Measurements from ENCODE around the gene CROCC2. TPM values are rescaled to one million over a fixed set of nuclear protein-coding genes. Genes with fewer than 3 reads are reported as not detected.

CROCC2 gene
- total and polyA plus RNA-seq, 10 of the 15 experiments (the other 5 are each of a cell fraction or from before 2014, with no cell fraction given) = not detected

GRCh38 chr2:240982821-240983281 is 76.7 kb downstream of the CROCC2 start:
- H3K9me3 ChIP-seq (replicated peaks; ENCODE audit: control insufficient read depth, insufficient read depth, low read length) = no peaks in the 10 kb centered on the region
- ChIA-PET SMC1A (ENCODE audit: uncharacterized antibody, unreplicated experiment) (no interaction called here), RAD21 (ENCODE audit: unreplicated experiment) (no interaction called here), CTCF (interaction anchor here (0.9 kb wide), 1 partner anchor 9 kb away, joined by 3 read pairs; no protein-coding TSS in a partner anchor), POLR2A (no interaction called here)
- H3K4me2 ChIP-seq (ENCODE audit: control insufficient read depth, insufficient read depth) = no peak overlapping the region
- DNase-seq (ENCODE audit: low read depth, low spot score) (no peak), ATAC-seq (no peak; the same call in 2 of the 3 replicates), FAIRE-seq (no peak)
- H3K27ac ChIP-seq (ENCODE audit: control insufficient read depth, insufficient read depth) = no peak overlapping the region
- intact Hi-C loops (cut with micrococcal nuclease; ENCODE audit: unreplicated experiment) (no loop called here), in situ Hi-C loops (cut with MboI) (no loop called here)
- no peaks in the 10 kb centered on the region for H3K36me3 ChIP-seq (ENCODE audit: control insufficient read depth in 2 of 2, insufficient read depth in 2 of 2, low read length in 1 of 2)
- no TSS peak for BruUV-seq (replicated peaks)
- 45% methylated on average over 7 of the region's 8 CpGs for WGBS (ENCODE audit: insufficient coverage, insufficient replicate concordance, low lambda C conversion rate, missing lambda C conversion rate)
- no peaks in the 10 kb centered on the region for H3K79me2 ChIP-seq (ENCODE audit: control insufficient read depth, insufficient read depth, low read length)
- H2AFZ ChIP-seq (ENCODE audit: control insufficient read depth, low read depth, low read length) = no peak overlapping the region
- peaks cover 0 to 5% of the 10 kb centered on the region in 2 experiments; a peak in 2 of 4 replicates for H3K27me3 ChIP-seq (replicated peaks in 1 of 2; ENCODE audit: control insufficient read depth in 2 of 2, insufficient read depth in 2 of 2, low read length in 1 of 2)
- H3K4me1 ChIP-seq (ENCODE audit: control insufficient read depth, insufficient read depth, low read length) = peaks cover 13% of the 10 kb centered on the region
- no peaks in the 10 kb centered on the region for H4K20me1 ChIP-seq (ENCODE audit: control insufficient read depth, insufficient read depth)
- no peak overlapping the region for H3K9ac ChIP-seq (ENCODE audit: control insufficient read depth, insufficient read depth, low read length)
- H3K4me3 ChIP-seq = no peak overlapping the region
- TF ChIP-seq, protein P1, sequence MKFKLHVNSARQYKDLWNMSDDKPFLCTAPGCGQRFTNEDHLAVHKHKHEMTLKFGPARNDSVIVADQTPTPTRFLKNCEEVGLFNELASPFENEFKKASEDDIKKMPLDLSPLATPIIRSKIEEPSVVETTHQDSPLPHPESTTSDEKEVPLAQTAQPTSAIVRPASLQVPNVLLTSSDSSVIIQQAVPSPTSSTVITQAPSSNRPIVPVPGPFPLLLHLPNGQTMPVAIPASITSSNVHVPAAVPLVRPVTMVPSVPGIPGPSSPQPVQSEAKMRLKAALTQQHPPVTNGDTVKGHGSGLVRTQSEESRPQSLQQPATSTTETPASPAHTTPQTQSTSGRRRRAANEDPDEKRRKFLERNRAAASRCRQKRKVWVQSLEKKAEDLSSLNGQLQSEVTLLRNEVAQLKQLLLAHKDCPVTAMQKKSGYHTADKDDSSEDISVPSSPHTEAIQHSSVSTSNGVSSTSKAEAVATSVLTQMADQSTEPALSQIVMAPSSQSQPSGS (IDR thresholded peaks at IDR 0.05; ENCODE audit: low read length) = no peak
- TF ChIP-seq IRF3 (IDR thresholded peaks at IDR 0.05) = no peak
- TF ChIP-seq, protein P2, sequence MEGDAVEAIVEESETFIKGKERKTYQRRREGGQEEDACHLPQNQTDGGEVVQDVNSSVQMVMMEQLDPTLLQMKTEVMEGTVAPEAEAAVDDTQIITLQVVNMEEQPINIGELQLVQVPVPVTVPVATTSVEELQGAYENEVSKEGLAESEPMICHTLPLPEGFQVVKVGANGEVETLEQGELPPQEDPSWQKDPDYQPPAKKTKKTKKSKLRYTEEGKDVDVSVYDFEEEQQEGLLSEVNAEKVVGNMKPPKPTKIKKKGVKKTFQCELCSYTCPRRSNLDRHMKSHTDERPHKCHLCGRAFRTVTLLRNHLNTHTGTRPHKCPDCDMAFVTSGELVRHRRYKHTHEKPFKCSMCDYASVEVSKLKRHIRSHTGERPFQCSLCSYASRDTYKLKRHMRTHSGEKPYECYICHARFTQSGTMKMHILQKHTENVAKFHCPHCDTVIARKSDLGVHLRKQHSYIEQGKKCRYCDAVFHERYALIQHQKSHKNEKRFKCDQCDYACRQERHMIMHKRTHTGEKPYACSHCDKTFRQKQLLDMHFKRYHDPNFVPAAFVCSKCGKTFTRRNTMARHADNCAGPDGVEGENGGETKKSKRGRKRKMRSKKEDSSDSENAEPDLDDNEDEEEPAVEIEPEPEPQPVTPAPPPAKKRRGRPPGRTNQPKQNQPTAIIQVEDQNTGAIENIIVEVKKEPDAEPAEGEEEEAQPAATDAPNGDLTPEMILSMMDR (IDR thresholded peaks at IDR 0.05 in 2 of 3, conservative IDR thresholded peaks at IDR 0.05 in 1 of 3; ENCODE audit: control insufficient read depth in 2 of 3, extremely low read depth in 1 of 3, insufficient read depth in 1 of 3, low read depth in 3 of 3, low read length in 3 of 3) = no peak
- TF ChIP-seq CREM (IDR thresholded peaks at IDR 0.05; ENCODE audit: low read depth) = no peak
- no peak for TF ChIP-seq IRF4 (IDR thresholded peaks at IDR 0.05; ENCODE audit: low read depth, low read length)
- no peak for TF ChIP-seq SUPT20H (IDR thresholded peaks at IDR 0.05; ENCODE audit: borderline replicate concordance, control insufficient read depth, low read depth, low read length)
- no peak for TF ChIP-seq RCOR1 (conservative IDR thresholded peaks at IDR 0.05; ENCODE audit: low read depth, low read length)
- no peak for TF ChIP-seq MEF2B (IDR thresholded peaks at IDR 0.05; ENCODE audit: partially characterized antibody, poor library complexity, severe bottlenecking)
- TF ChIP-seq, protein P3, sequence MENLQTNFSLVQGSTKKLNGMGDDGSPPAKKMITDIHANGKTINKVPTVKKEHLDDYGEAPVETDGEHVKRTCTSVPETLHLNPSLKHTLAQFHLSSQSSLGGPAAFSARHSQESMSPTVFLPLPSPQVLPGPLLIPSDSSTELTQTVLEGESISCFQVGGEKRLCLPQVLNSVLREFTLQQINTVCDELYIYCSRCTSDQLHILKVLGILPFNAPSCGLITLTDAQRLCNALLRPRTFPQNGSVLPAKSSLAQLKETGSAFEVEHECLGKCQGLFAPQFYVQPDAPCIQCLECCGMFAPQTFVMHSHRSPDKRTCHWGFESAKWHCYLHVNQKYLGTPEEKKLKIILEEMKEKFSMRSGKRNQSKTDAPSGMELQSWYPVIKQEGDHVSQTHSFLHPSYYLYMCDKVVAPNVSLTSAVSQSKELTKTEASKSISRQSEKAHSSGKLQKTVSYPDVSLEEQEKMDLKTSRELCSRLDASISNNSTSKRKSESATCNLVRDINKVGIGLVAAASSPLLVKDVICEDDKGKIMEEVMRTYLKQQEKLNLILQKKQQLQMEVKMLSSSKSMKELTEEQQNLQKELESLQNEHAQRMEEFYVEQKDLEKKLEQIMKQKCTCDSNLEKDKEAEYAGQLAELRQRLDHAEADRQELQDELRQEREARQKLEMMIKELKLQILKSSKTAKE (IDR thresholded peaks at IDR 0.05; ENCODE audit: low read depth, poor library complexity, severe bottlenecking) = no peak
- TF ChIP-seq, protein P4, sequence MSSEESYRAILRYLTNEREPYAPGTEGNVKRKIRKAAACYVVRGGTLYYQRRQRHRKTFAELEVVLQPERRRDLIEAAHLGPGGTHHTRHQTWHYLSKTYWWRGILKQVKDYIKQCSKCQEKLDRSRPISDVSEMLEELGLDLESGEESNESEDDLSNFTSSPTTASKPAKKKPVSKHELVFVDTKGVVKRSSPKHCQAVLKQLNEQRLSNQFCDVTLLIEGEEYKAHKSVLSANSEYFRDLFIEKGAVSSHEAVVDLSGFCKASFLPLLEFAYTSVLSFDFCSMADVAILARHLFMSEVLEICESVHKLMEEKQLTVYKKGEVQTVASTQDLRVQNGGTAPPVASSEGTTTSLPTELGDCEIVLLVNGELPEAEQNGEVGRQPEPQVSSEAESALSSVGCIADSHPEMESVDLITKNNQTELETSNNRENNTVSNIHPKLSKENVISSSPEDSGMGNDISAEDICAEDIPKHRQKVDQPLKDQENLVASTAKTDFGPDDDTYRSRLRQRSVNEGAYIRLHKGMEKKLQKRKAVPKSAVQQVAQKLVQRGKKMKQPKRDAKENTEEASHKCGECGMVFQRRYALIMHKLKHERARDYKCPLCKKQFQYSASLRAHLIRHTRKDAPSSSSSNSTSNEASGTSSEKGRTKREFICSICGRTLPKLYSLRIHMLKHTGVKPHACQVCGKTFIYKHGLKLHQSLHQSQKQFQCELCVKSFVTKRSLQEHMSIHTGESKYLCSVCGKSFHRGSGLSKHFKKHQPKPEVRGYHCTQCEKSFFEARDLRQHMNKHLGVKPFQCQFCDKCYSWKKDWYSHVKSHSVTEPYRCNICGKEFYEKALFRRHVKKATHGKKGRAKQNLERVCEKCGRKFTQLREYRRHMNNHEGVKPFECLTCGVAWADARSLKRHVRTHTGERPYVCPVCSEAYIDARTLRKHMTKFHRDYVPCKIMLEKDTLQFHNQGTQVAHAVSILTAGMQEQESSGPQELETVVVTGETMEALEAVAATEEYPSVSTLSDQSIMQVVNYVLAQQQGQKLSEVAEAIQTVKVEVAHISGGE (CRISPR knock-in tag; IDR thresholded peaks at IDR 0.05) = no peak
- no peak for TF ChIP-seq MXI1 (IDR thresholded peaks at IDR 0.05; ENCODE audit: low read depth, low read length)
- no peak for TF ChIP-seq TCF12 (IDR thresholded peaks at IDR 0.05; ENCODE audit: low read depth, low read length)
- TF ChIP-seq STAT3 (IDR thresholded peaks at IDR 0.05; ENCODE audit: low read depth, low read length) = no peak

Measured in GM12878 (cell line).